IMR-90 (cell line): Measurements from ENCODE around the gene MYCBP2. TPM values are rescaled to one million over a fixed set of nuclear protein-coding genes. Genes with fewer than 3 reads are reported as not detected.

Experiments used
- ATAC-seq: fragments of 200-7000 bp; cut with Tn5 transposase; 2 replicates; pipeline ENCODE4 v1.9.1; 2020; ENCODE audit warnings: low read depth, mild to moderate bottlenecking, moderate library complexity
- BruUV-seq: library from RNA; stranded (reverse); fragments of 400-500 nt; replicated peaks from 2 replicates; lab custom pipeline; 2021; lab: Mats Ljungman, UMichigan
- CTCF ChIA-PET: fragments of 300-600 bp; formaldehyde crosslinking; extraction: SDS; loops from one replicate; lab custom pipeline; 2021; ENCODE audit warnings: antibody characterized with exemption; lab: Yijun Ruan, JAX
- POLR2A ChIA-PET: fragments of 300-600 bp; sonication (Branson Sonifier 250); formaldehyde crosslinking; loops from one replicate; lab custom pipeline; 2022; ENCODE audit warnings: antibody characterized with exemption; ENCODE audit not compliant: unreplicated experiment; lab: Charles Lee
- DNase-seq: peaks from one replicate; pipeline ENCODE4 v3.0.0; 2013
- H2AFZ ChIP-seq: replicated peaks from 2 replicates; pipeline ENCODE3; 2013; ENCODE audit warnings: low read length, mild to moderate bottlenecking; ENCODE audit not compliant: poor library complexity
- H2AK5ac ChIP-seq: 2 replicates; pipeline ENCODE4 v1.6.1; 2013; ENCODE audit warnings: low read depth, low read length, inconsistent platforms
- H2AK9ac ChIP-seq: replicated peaks from 2 replicates; pipeline ENCODE3; 2013; ENCODE audit warnings: mild to moderate bottlenecking, low read depth, low read length, moderate library complexity; ENCODE audit not compliant: poor library complexity
- H2BK120ac ChIP-seq: 2 replicates; pipeline ENCODE4 v1.6.1; 2013; ENCODE audit warnings: low read depth, low read length, inconsistent platforms
- H2BK15ac ChIP-seq: 3 replicates; pipeline ENCODE4 v1.6.1; 2013; ENCODE audit warnings: low read depth, low read length, inconsistent platforms
- H2BK20ac ChIP-seq: 2 replicates; pipeline ENCODE4 v1.6.1; 2013; ENCODE audit warnings: low read depth, mild to moderate bottlenecking, inconsistent platforms, low read length, moderate library complexity
- H2BK5ac ChIP-seq: 2 replicates; pipeline ENCODE4 v1.6.1; 2013; ENCODE audit warnings: mild to moderate bottlenecking, low read depth, low read length, inconsistent platforms; ENCODE audit not compliant: poor library complexity, severe bottlenecking
- H3K14ac ChIP-seq: replicated peaks from 2 replicates; pipeline ENCODE4 v1.6.1; 2013; ENCODE audit warnings: low read depth, low read length, inconsistent platforms
- H3K18ac ChIP-seq: 2 replicates; pipeline ENCODE4 v1.6.1; 2013; ENCODE audit warnings: low read depth, low read length, control low read depth
- H3K23ac ChIP-seq: 2 replicates; pipeline ENCODE4 v1.6.1; 2013; ENCODE audit warnings: low read depth, low read length, inconsistent platforms
- H3K27ac ChIP-seq: 2 replicates; pipeline ENCODE4 v1.5.1; 2013; ENCODE audit warnings: mild to moderate bottlenecking, control low read depth, low read length; ENCODE audit not compliant: insufficient read depth
- H3K27me3 ChIP-seq: 2 replicates; pipeline ENCODE4 v1.6.1; 2013; ENCODE audit warnings: low read length; ENCODE audit not compliant: control insufficient read depth, insufficient read depth
- H3K36me3 ChIP-seq: 2 replicates; pipeline ENCODE4 v1.6.1; 2013; ENCODE audit warnings: low read length, mixed read lengths; ENCODE audit not compliant: control insufficient read depth, insufficient read depth
- H3K4ac ChIP-seq: 2 replicates; pipeline ENCODE4 v1.6.1; 2013; ENCODE audit warnings: low read depth, low read length, inconsistent platforms
- H3K4me1 ChIP-seq: 2 replicates; pipeline ENCODE4 v1.6.1; 2013; ENCODE audit warnings: low read length, mixed read lengths; ENCODE audit not compliant: control insufficient read depth, insufficient read depth
- H3K4me2 ChIP-seq: 2 replicates; pipeline ENCODE4 v1.6.1; 2013; ENCODE audit warnings: low read depth, mild to moderate bottlenecking, control low read depth, low read length, moderate library complexity
- H3K4me3 ChIP-seq: 2 replicates; pipeline ENCODE4 v1.5.1; 2013; ENCODE audit warnings: low read depth, mild to moderate bottlenecking, control low read depth, low read length, moderate library complexity; ENCODE audit not compliant: insufficient read depth
- H3K56ac ChIP-seq: 2 replicates; pipeline ENCODE4 v1.6.1; 2013; ENCODE audit warnings: low read length, inconsistent platforms; ENCODE audit not compliant: insufficient read depth; ENCODE audit errors: extremely low read depth
- H3K79me1 ChIP-seq, 2 experiments: 2 replicates each; pipeline ENCODE4 v1.6.1; 2013; ENCODE audit warnings: low read length in 2 of 2, inconsistent platforms in 1 of 2, low read depth in 1 of 2
- H3K9ac ChIP-seq: 2 replicates; pipeline ENCODE4 v1.6.1; 2013; ENCODE audit warnings: low read depth, low read length, control low read depth
- H3K9me1 ChIP-seq: 2 replicates; pipeline ENCODE4 v1.6.1; 2013; ENCODE audit warnings: low read length, inconsistent platforms; ENCODE audit not compliant: insufficient read depth
- H3K9me3 ChIP-seq: 2 replicates; pipeline ENCODE4 v1.6.1; 2013; ENCODE audit warnings: low read length; ENCODE audit not compliant: control insufficient read depth, insufficient read depth
- H4K20me1 ChIP-seq: 2 replicates; pipeline ENCODE4 v1.6.1; 2013; ENCODE audit warnings: low read length, inconsistent platforms; ENCODE audit not compliant: insufficient read depth
- H4K5ac ChIP-seq: 2 replicates; pipeline ENCODE4 v1.6.1; 2013; ENCODE audit warnings: mild to moderate bottlenecking, low read depth, low read length, control low read depth
- H4K8ac ChIP-seq, 2 experiments: 2 replicates each; pipeline ENCODE4 v1.6.1; 2013; ENCODE audit warnings: low read depth in 2 of 2, low read length in 2 of 2, control low read depth in 1 of 2, inconsistent platforms in 1 of 2
- H4K91ac ChIP-seq: 2 replicates; pipeline ENCODE4 v1.6.1; 2013; ENCODE audit warnings: low read depth, low read length, inconsistent platforms; ENCODE audit not compliant: insufficient read depth
- BHLHE40 ChIP-seq: fragments of 150-350 bp; IDR thresholded peaks from 2 replicates; pipeline ENCODE4 v1.6.1; 2016; ENCODE audit warnings: mild to moderate bottlenecking, low read depth, low read length
- CEBPB ChIP-seq: IDR thresholded peaks from 2 replicates; pipeline ENCODE4 v1.6.1; 2012; ENCODE audit warnings: low read depth, low read length, improper control_type of control experiment
- ELK1 ChIP-seq: fragments of 150-350 bp; IDR thresholded peaks from 2 replicates; pipeline ENCODE4 v1.6.1; 2016; ENCODE audit warnings: low read depth, mild to moderate bottlenecking, low read length, moderate library complexity, borderline replicate concordance
- FOS ChIP-seq: fragments of 150-350 bp; IDR thresholded peaks from 2 replicates; pipeline ENCODE4 v1.6.1; 2016; ENCODE audit warnings: low read depth, low read length
- MAFK ChIP-seq: IDR thresholded peaks from 2 replicates; pipeline ENCODE4 v1.6.1; 2012; ENCODE audit warnings: low read depth, low read length, improper control_type of control experiment
- MAZ ChIP-seq: IDR thresholded peaks from 2 replicates; pipeline ENCODE4 v1.6.1; 2012; ENCODE audit warnings: low read depth, mild to moderate bottlenecking, low read length, improper control_type of control experiment, moderate library complexity, borderline replicate concordance
- NFE2L2 ChIP-seq: fragments of 150-350 bp; IDR thresholded peaks from 2 replicates; pipeline ENCODE4 v1.6.1; 2016; ENCODE audit warnings: low read depth, mild to moderate bottlenecking, low read length
- RAD21 ChIP-seq: IDR thresholded peaks from 2 replicates; pipeline ENCODE4 v1.6.1; 2012; ENCODE audit warnings: low read length, improper control_type of control experiment
- RFX5 ChIP-seq: IDR thresholded peaks from 2 replicates; pipeline ENCODE4 v1.8.0; 2012; ENCODE audit warnings: low read depth, mild to moderate bottlenecking, low read length, moderate library complexity
- SMC3 ChIP-seq: fragments of 150-350 bp; IDR thresholded peaks from 2 replicates; pipeline ENCODE4 v1.6.1; 2016; ENCODE audit warnings: low read depth, mild to moderate bottlenecking, antibody characterized with exemption, low read length, moderate library complexity
- USF2 ChIP-seq: fragments of 150-350 bp; IDR thresholded peaks from 2 replicates; pipeline ENCODE4 v1.6.1; 2017; ENCODE audit warnings: mild to moderate bottlenecking, antibody characterized with exemption, low read length, low read depth
- WGBS, 2 experiments: methylation state at CpG; one replicate each; pipeline versions ENCODE4 v1.1.5 to v1.1.7; 2013; ENCODE audit warnings: missing lambda C conversion rate in 2 of 2; ENCODE audit not compliant: insufficient read length in 1 of 2; ENCODE audit errors: extremely low coverage in 2 of 2; 5-methylcytosine and 5-hydroxymethylcytosine counted together
- dilution Hi-C: fragments of 300-500 bp; cut with HindIII; formaldehyde crosslinking; loops from one replicate; pipeline ENCODE4 v1.14.3; 2018; ENCODE audit warnings: low sequenced_read_pairs; ENCODE audit not compliant: unreplicated experiment
- in situ Hi-C: fragments of 300-500 bp; cut with MboI; formaldehyde crosslinking; loops from 3 replicates; pipeline ENCODE4 v1.14.3; 2019; ENCODE audit warnings: low sequenced_read_pairs, inconsistent platforms, mixed read lengths
- intact Hi-C: fragments of 100-400 bp; cut with micrococcal nuclease; formaldehyde crosslinking; loops from 2 replicates; pipeline ENCODE4 v1.10.0; 2022
- polyA plus RNA-seq, 3 experiments: library from polyadenylated mRNA; depleted of rRNA; stranded (reverse); fragments of >200 nt; gene quantifications; 2 replicates each; pipeline ENCODE4 v1.2.3, GENCODE V29; 2012; ENCODE audit warnings: low replicate concordance in 1 of 3
- total RNA-seq: library from RNA; depleted of rRNA; stranded (reverse); fragments of >200 nt; gene quantifications from 2 replicates; pipeline ENCODE4 v1.2.3, GENCODE V29; 2012

The MYCBP2 gene
- total and polyA plus RNA-seq, 2 of the 4 experiments (the other 2 are of a cell fraction): 20.1 to 43.2 TPM

- no peak overlapping the region for H3K4me2 ChIP-seq
- H4K91ac ChIP-seq: no peak overlapping the region
- no peak overlapping the region for H3K56ac ChIP-seq
- ChIA-PET POLR2A (no interaction called here), CTCF (no interaction called here)
- peaks cover 7% of the 10 kb centered on the region for H3K27me3 ChIP-seq
- intact Hi-C loops: no loop called here
- H4K8ac ChIP-seq: no peak overlapping the region
- no TSS peak for BruUV-seq
- no peak overlapping the region for H3K27ac ChIP-seq
- H3K9ac ChIP-seq: no peak overlapping the region
- no peaks in the 10 kb centered on the region for H3K9me1 ChIP-seq
- H3K4me3 ChIP-seq: no peak overlapping the region
- no peak overlapping the region for H2BK15ac ChIP-seq
- TF ChIP-seq FOS (no peak), BHLHE40 (no peak), MAZ (no peak), RFX5 (no peak), MAFK (no peak), SMC3 (no peak), RAD21 (no peak), NFE2L2 (no peak), CEBPB (no peak), USF2 (no peak), ELK1 (no peak)
- 0% methylated on average over 1 of the region's 1 CpG; no CpG with 5 or more reads in 1 of the 2 experiments for WGBS, 2 experiments
- no peak overlapping the region for H3K4ac ChIP-seq
- H2AK5ac ChIP-seq: no peak overlapping the region
- dilution Hi-C loops: no loop called here
- H3K36me3 ChIP-seq: no peaks in the 10 kb centered on the region
- no peak for ATAC-seq
- H3K79me1 ChIP-seq: no peaks in the 10 kb centered on the region
- no peak overlapping the region for H2BK20ac ChIP-seq
- no peaks in the 10 kb centered on the region for H3K4me1 ChIP-seq
- H3K14ac ChIP-seq: no peak overlapping the region
- no peak overlapping the region for H4K5ac ChIP-seq
- H3K18ac ChIP-seq: no peak overlapping the region
- H4K20me1 ChIP-seq: no peaks in the 10 kb centered on the region
- H2BK120ac ChIP-seq: no peak overlapping the region
- no peak overlapping the region for H2AK9ac ChIP-seq
- in situ Hi-C loops: no loop called here
- no peak for DNase-seq
- no peak overlapping the region for H3K23ac ChIP-seq
- H3K9me3 ChIP-seq: no peaks in the 10 kb centered on the region
- H2BK5ac ChIP-seq: no peak overlapping the region
- no peak overlapping the region for H2AFZ ChIP-seq
Measured at GRCh38 chr13:77349365-77349764, 22.5 kb upstream of the MYCBP2 start.
